ENCODE data around the gene MYOD1. TPM values are rescaled to one million over a fixed set of nuclear protein-coding genes. Genes with fewer than 3 reads are reported as not detected.

MYOD1 gene
- total RNA-seq (ENCODE audit: insufficient read depth, low replicate concordance): not detected

DNA sequence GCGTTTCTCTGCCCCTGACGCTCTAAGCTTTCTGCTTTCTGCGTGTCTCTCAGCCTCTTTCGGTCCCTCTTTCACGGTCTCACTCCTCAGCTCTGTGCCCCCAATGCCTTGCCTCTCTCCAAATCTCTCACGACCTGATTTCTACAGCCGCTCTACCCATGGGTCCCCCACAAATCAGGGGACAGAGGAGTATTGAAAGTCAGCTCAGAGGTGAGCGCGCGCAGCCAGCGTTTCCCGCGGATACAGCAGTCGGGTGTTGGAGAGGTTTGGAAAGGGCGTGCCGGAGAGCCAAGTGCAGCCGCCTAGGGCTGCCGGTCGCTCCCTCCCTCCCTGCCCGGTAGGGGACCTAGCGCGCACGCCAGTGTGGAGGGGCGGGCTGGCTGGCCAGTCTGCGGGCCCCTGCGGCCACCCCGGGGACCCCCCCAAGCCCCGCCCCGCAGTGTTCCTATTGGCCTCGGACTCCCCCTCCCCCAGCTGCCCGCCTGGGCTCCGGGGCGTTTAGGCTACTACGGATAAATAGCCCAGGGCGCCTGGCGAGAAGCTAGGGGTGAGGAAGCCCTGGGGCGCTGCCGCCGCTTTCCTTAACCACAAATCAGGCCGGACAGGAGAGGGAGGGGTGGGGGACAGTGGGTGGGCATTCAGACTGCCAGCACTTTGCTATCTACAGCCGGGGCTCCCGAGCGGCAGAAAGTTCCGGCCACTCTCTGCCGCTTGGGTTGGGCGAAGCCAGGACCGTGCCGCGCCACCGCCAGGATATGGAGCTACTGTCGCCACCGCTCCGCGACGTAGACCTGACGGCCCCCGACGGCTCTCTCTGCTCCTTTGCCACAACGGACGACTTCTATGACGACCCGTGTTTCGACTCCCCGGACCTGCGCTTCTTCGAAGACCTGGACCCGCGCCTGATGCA is at the start of gene MYOD1:
MYOD1 (plus strand) TSS at position 544 of the 910 bp plus-strand sequence; CDS start at position 756, 212 bp downstream.
- DNase-seq (ENCODE audit: low spot score): no peak

GRCh38 chr11:17672469-17672868 is 46.9 kb upstream of the MYOD1 start:
- no peak for DNase-seq (ENCODE audit: low spot score)

DNA sequence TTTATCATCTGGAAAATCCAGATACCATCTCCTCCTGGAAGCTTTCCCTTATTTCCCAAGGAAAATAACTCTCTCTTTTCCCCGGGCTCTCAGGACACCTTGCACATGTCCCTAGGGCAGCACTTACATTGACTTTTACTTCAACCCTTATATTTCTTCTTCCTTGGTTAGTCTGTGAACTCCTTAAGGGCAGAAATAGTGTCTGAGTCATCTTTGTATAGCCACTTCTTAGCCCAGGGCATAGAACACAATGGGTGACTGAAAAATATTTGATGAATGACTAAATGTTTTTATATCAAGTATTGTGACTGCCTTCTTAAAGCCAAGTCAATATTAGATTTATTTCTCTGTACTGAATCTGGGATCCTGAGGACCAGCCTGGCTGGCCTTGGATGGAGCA is 45.4 kb upstream of the MYOD1 start:
- DNase-seq (ENCODE audit: low spot score): no peak

DNA sequence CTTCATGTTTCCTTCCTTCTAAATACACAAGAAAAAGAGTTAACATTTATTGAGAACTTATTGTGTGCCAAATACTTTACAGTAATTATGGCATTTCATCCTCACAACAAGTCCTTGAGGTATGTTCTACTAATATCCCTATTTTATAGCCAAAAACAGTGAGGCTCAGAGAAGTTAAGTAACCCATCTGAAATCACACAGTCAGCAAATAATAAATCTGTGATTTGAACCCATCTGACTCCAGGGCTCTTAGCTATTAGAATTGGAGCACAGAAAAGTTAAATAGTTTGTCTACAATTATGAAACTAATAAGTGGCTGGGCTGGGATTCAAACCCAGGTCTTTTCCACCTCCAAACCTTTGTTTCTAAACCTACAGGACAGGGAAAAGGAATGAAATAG is 36.5 kb upstream of the MYOD1 start:
- no peak for DNase-seq (ENCODE audit: low spot score)

DNA sequence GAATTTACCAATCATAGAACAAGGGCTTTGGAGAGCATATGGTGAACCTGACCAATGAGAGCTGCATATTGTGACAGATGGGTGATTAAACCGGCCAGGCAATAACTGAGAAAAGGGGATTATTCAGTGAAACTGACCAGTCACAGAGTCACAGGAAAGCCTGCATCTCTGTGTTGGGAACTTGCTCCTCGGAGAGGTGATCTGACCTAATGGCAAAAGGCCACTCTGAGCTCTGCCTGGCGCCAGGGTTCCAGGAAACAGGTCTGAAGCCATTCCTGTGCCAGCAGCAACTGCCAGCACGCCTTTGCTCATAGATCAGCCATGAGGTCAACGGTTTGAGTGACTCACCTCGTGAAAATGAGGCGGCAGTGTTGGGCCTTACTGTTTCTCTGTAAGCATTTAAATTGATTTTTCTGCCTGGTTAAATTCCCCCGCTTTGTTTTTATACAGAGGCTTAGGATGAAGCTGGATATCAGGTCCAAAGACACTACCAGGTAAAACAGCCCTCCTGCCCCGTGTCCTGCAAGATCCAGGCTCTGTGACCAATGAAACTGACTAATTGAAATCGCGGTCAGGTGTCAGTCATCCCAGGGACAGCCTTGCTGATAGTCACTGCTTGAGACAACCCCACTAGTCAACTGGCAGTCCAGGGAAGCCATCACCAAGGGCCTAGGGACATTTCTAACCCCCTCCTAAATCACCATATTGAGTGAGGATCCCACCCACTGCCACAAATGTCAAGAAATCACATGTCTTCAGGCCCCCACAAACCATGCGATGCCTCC is 35.8 kb upstream of the MYOD1 start:
- no peak for DNase-seq (ENCODE audit: low spot score)

GRCh38 chr11:17684550-17684949 is 34.8 kb upstream of the MYOD1 start:
- no peak for DNase-seq (ENCODE audit: low spot score)

- no peak for DNase-seq (ENCODE audit: low spot score)
Measured at GRCh38 chr11:17686231-17686980, 33.0 kb upstream of the MYOD1 start.

- DNase-seq (ENCODE audit: low spot score): peak; percentile 11
Measured at GRCh38 chr11:17687946-17688670, 31.3 kb upstream of the MYOD1 start.

DNA sequence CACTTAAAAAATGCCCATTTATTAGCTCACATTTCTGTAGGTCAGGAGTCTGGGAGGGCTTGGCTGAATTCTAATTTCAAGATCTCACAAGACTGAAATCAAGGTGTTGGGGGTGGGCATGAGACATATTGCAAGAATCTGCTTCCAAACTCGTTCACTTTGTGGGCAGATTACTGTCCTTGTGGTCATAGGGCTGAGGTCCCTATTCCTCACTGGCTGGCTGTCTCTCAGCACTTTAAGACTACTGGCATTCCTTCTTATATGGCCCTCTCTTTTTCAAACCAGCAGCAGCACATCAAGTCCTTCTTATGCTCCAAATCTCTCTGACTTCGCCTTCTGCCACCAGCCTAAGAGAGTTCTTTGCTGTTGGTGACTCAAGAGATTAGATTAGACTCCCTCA is 27.8 kb upstream of the MYOD1 start:
- DNase-seq (ENCODE audit: low spot score): no peak

GRCh38 chr11:17691976-17692375 is 27.4 kb upstream of the MYOD1 start:
- DNase-seq (ENCODE audit: low spot score): no peak

DNA sequence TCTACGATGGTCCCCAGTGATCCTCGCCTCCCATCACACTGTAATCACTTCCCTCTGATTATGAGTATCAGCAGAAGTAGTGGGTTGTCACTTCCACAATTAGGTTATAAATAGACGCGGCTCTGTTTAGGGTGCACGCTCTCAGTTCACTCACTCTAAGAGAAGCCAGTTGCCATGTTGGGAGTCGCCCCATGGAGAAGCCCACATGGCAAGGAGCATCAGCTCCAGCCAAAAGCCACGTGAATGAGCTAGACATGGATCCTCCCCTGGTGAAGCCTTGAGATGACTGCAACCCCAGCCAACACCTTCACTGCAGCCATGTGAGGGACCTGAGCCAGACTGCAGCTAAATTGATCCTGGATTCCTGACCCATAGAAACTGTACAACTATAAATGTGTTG is 26.4 kb upstream of the MYOD1 start:
- no peak for DNase-seq (ENCODE audit: low spot score)

GRCh38 chr11:17693531-17693930 is 25.8 kb upstream of the MYOD1 start:
- no peak for DNase-seq (ENCODE audit: low spot score)

- DNase-seq (ENCODE audit: low spot score): no peak
Measured at GRCh38 chr11:17694494-17695110, 24.8 kb upstream of the MYOD1 start.

GRCh38 chr11:17695454-17696441 is 23.6 kb upstream of the MYOD1 start:
- no peak for DNase-seq (ENCODE audit: low spot score)

- DNase-seq (ENCODE audit: low spot score): no peak
Measured at GRCh38 chr11:17696741-17697140, 22.6 kb upstream of the MYOD1 start.

DNA sequence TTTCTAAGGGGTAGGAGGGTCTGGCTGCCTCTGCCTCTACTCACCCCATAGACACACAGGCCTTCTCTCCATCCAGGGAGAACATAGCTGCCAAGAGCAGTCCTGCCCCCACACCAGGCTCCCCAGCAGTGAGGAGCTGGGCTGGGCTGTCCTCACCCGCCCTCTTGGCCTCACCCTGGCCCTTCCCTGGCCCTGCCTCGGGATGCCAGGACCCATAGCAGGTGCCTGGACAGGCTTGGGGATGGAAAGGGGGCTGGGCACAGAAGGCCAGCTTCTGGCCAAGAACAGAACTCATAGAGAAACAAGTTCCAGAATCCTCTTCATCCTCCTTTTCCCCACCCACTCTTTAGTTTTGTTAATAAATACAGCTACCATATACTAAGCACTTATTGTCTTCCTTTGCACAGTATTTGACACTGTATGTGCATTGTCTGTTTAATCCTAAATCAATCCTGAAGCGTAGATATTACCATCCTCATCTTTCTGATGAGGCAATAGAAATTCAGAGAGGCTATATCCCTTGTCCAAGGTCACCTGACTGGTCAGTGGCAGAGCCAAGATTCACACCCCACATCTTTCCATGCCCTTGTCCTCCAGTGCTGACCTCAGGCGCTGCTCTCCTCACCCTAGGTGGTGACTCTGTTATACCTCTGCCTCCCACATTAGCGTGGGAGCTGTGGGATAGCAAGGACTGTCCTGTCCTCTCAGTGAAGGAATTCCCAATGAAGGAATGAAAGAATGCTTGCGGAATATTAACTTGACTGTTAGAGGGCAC is 22.0 kb upstream of the MYOD1 start:
- DNase-seq (ENCODE audit: low spot score): no peak

DNA sequence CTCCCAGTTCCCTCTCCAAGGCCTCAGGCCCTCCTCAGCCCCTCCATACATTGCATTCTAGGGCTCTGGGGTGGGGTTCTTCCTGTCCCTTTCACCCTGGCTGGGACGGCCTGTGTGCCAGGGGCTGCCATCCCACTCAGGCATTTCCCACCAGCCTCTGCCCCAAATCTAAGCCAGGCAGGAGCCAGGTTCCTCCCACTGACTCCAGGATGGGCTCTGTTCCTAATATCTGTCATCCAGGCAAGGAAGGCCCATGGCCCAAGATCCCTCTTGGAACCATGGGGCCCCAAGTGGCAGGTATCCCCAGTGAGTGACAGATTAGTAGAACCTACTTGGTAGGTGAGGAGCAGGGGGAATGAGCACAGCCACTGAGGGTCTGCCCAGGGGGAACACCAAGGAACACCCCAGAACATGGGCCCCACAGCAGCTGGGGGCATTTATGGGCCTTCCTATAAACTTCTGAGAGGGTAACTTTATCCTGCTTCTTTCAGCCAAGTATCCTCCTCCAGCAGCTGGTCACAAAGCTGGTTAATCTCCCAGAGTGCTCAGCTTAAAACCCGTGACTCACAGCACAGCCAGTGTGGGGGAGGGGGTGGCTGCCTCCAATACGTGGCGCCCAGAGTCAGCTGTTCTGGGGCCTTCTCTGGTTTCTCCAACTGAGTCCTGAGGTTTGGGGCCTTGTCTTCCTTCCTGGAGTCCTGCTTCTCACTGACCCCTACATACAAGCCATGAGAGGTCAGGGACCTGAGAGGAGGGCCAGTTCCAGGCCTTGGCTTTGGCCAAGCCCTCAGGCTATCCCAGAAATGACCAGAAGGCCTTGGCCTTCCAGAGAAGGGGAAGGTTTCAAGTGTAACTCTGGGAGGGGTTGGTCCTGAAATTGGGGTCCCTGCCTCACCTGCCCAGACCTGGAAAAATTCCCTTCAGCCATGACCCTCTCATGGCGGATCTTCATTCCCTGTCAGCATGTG is 19.9 kb upstream of the MYOD1 start:
- peak; percentile 70 for DNase-seq (ENCODE audit: low spot score)

GRCh38 chr11:17700991-17701390 is 18.4 kb upstream of the MYOD1 start:
- no peak for DNase-seq (ENCODE audit: low spot score)
